SK-N-SH (cell line): ENCODE results near the gene ADAMTS14.

Experiments used
- CTCF ChIP-seq: fragments of 200-600 bp; sonication (generic); IDR thresholded peaks from 2 replicates; pipeline ENCODE4 v1.6.1; 2017; ENCODE audit warnings: antibody characterized with exemption, mild to moderate bottlenecking, moderate library complexity
- GABPA ChIP-seq: IDR thresholded peaks from 2 replicates; pipeline ENCODE4 v1.4.0; 2012; ENCODE audit warnings: low read depth, mild to moderate bottlenecking
- IRF3 ChIP-seq: fragments of 150-350 bp; IDR thresholded peaks from 2 replicates; pipeline ENCODE4 v1.6.1; 2016; ENCODE audit warnings: mild to moderate bottlenecking, low read depth, low read length
- MAX ChIP-seq: IDR thresholded peaks from 2 replicates; pipeline ENCODE4 v1.4.0; 2012; ENCODE audit warnings: low read depth
- NFIC ChIP-seq: IDR thresholded peaks from 2 replicates; pipeline ENCODE4 v1.4.0; 2012; ENCODE audit warnings: borderline replicate concordance
- POLR2AphosphoS5 ChIP-seq: IDR thresholded peaks from 2 replicates; pipeline ENCODE4 v1.6.1; 2012; ENCODE audit warnings: low read depth, low read length
- RXRA ChIP-seq: IDR thresholded peaks from 2 replicates; pipeline ENCODE4 v1.4.0; 2012; ENCODE audit warnings: low read depth, mild to moderate bottlenecking, borderline replicate concordance
- USF2 ChIP-seq: fragments of 150-350 bp; IDR thresholded peaks from 2 replicates; pipeline ENCODE4 v1.6.1; 2017; ENCODE audit warnings: antibody characterized with exemption, low read length, low read depth, borderline replicate concordance
- YY1 ChIP-seq: IDR thresholded peaks from 2 replicates; pipeline ENCODE4 v1.4.0; 2012; ENCODE audit warnings: low read depth, mild to moderate bottlenecking

- TF ChIP-seq CTCF (no peak), POLR2AphosphoS5 (no peak), USF2 (no peak), RXRA (no peak), IRF3 (no peak), MAX (no peak), YY1 (no peak), NFIC (no peak), GABPA (no peak)
These were observed 17.0 kb upstream of the ADAMTS14 start for GRCh38 chr10:70655316-70655715.
